OCI-LY1 (cell line): ENCODE measurements around the gene WWC2.

Experiments
- H2AFZ ChIP-seq: fragments of 200-600 bp; sonication (generic), shearing (Covaris generic); 2 replicates; pipeline ENCODE4 v1.6.0; 2014; ENCODE audit warnings: antibody characterized with exemption, mild to moderate bottlenecking, low read length
- H3F3A ChIP-seq: fragments of 200-600 bp; sonication (generic), shearing (Covaris generic); 2 replicates; pipeline ENCODE4 v1.6.0; 2014; ENCODE audit warnings: mild to moderate bottlenecking, antibody characterized with exemption, low read length, moderate library complexity; ENCODE audit not compliant: insufficient read depth
- H3K27ac ChIP-seq: fragments of 200-600 bp; sonication (generic); 2 replicates; pipeline ENCODE4 v1.5.1; 2014; ENCODE audit warnings: low read length, mixed run types, mild to moderate bottlenecking, low read depth; ENCODE audit not compliant: poor library complexity, severe bottlenecking
- H3K27me3 ChIP-seq: fragments of 200-600 bp; sonication (generic); 2 replicates; pipeline ENCODE4 v1.6.0; 2014; ENCODE audit warnings: antibody characterized with exemption, mild to moderate bottlenecking, low read length, moderate library complexity; ENCODE audit not compliant: insufficient read depth
- H3K36me3 ChIP-seq: fragments of 200-600 bp; sonication (generic); 2 replicates; pipeline ENCODE4 v1.6.1; 2014; ENCODE audit warnings: mild to moderate bottlenecking, antibody characterized with exemption, low read length, moderate library complexity, mixed read lengths; ENCODE audit not compliant: insufficient read depth
- H3K4me1 ChIP-seq: fragments of 200-600 bp; sonication (generic); 2 replicates; pipeline ENCODE4 v1.5.1; 2014; ENCODE audit warnings: mild to moderate bottlenecking, low read length, moderate library complexity; ENCODE audit not compliant: insufficient read depth, severe bottlenecking
- H3K4me2 ChIP-seq: fragments of 200-600 bp; sonication (generic), shearing (Covaris generic); 2 replicates; pipeline ENCODE4 v1.6.1; 2014; ENCODE audit warnings: low read length
- H3K4me3 ChIP-seq: fragments of 200-600 bp; sonication (generic); 2 replicates; pipeline ENCODE4 v1.5.1; 2014; ENCODE audit warnings: low read length, low read depth, mild to moderate bottlenecking, mixed read lengths; ENCODE audit not compliant: poor library complexity, severe bottlenecking
- H3K79me2 ChIP-seq: fragments of 200-600 bp; shearing (Covaris generic); 2 replicates; pipeline ENCODE4 v1.6.1; 2016; ENCODE audit warnings: mixed run types, low read length, mixed read lengths; ENCODE audit not compliant: insufficient read depth
- H3K9ac ChIP-seq: fragments of 200-600 bp; sonication (generic), shearing (Covaris generic); 2 replicates; pipeline ENCODE4 v1.6.1; 2014; ENCODE audit warnings: mild to moderate bottlenecking, low read length, mixed read lengths
- H3K9me2 ChIP-seq: fragments of 200-600 bp; sonication (generic), shearing (Covaris generic); 2 replicates; pipeline ENCODE4 v1.6.1; 2014; ENCODE audit warnings: low read depth, mild to moderate bottlenecking, low read length, mixed read lengths
- H3K9me3 ChIP-seq: fragments of 200-600 bp; shearing (Covaris generic); 2 replicates; pipeline ENCODE4 v1.6.1; 2014; ENCODE audit warnings: low read length, mixed read lengths
- H4K20me1 ChIP-seq: fragments of 200-600 bp; sonication (generic), shearing (Covaris generic); 2 replicates; pipeline ENCODE4 v1.6.0; 2016; ENCODE audit warnings: mild to moderate bottlenecking, low read length; ENCODE audit not compliant: insufficient read depth
- EZH2 ChIP-seq: fragments of 200-600 bp; sonication (generic), shearing (Covaris generic); IDR thresholded peaks from 2 replicates; pipeline ENCODE4 v1.8.0; 2017; ENCODE audit warnings: borderline replicate concordance, mixed run types, mild to moderate bottlenecking, antibody characterized with exemption, low read length, moderate library complexity, mixed read lengths
- TF ChIP-seq, protein P1 (sequence below): fragments of 200-600 bp; sonication (generic), shearing (Covaris generic); IDR thresholded peaks from 2 replicates; pipeline ENCODE4 v1.5.1; 2017; ENCODE audit warnings: mild to moderate bottlenecking, antibody characterized with exemption, low read length, moderate library complexity, mixed read lengths

Gene WWC2

DNA sequence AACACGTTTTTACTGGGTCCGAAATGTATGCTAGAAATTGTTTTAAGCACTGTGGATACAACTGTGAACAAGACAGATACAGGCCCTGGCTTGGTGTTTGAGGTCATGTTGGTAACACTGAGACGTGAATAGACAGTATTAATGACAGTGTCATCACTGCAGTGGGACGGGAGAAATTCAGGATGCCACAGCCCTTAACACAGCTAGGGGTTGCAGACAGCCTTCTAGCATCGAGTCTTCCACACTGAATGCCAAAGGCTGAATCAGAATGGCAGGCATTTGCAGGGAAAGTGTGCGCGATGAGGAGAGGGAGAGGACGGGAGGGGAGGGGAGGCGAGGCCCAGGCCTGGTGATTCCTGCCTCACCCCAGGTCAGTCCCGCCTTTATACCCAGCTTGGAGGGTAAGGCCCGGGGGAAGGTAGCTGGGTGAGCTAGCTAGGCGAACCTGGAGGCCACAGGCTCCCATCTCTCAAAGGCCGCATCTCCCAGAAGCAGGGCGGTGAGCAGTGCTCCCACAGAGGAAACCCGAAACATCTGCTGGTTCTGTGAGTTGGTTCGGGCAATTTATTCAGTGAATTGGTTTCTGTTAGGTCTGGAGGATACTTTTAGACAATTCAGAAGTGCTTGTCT is 267.3 kb downstream of the WWC2 start:
- H2AFZ ChIP-seq = no peak overlapping the region
- TF ChIP-seq, protein P1, sequence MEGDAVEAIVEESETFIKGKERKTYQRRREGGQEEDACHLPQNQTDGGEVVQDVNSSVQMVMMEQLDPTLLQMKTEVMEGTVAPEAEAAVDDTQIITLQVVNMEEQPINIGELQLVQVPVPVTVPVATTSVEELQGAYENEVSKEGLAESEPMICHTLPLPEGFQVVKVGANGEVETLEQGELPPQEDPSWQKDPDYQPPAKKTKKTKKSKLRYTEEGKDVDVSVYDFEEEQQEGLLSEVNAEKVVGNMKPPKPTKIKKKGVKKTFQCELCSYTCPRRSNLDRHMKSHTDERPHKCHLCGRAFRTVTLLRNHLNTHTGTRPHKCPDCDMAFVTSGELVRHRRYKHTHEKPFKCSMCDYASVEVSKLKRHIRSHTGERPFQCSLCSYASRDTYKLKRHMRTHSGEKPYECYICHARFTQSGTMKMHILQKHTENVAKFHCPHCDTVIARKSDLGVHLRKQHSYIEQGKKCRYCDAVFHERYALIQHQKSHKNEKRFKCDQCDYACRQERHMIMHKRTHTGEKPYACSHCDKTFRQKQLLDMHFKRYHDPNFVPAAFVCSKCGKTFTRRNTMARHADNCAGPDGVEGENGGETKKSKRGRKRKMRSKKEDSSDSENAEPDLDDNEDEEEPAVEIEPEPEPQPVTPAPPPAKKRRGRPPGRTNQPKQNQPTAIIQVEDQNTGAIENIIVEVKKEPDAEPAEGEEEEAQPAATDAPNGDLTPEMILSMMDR = no peak
- no peak for TF ChIP-seq EZH2
- no peaks in the 10 kb centered on the region for H4K20me1 ChIP-seq
- H3K27ac ChIP-seq = no peak overlapping the region
- H3K9me2 ChIP-seq = no peaks in the 10 kb centered on the region
- no peak overlapping the region for H3K9ac ChIP-seq
- no peak overlapping the region for H3K4me2 ChIP-seq
- H3K79me2 ChIP-seq = no peaks in the 10 kb centered on the region
- H3K27me3 ChIP-seq = no peaks in the 10 kb centered on the region; the same call in 1 of the 2 replicates
- no peaks in the 10 kb centered on the region for H3K4me1 ChIP-seq
- H3K4me3 ChIP-seq = no peak overlapping the region
- no peaks in the 10 kb centered on the region for H3K9me3 ChIP-seq
- H3K36me3 ChIP-seq = no peaks in the 10 kb centered on the region
- no peaks in the 10 kb centered on the region for H3F3A ChIP-seq

DNA sequence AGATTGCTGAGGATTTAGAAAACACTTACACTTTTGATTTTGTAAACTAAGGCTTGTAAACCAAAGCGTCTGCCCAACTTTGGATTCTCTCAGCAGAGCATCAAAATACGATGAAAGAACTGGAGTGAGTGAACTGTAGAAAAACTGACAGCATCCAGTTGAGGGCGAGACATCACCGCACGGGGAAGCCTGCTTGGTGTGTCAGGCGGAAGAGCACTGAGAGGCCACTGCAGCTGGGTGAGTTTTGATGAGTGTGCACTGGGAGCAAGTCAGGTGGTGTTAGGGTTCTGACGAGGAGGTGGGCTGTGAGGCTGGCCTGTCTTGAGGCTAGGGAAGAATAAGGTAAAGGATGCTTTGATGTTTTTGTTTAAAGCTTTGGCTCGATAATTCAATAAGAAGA is 270.0 kb downstream of the WWC2 start:
- TF ChIP-seq, protein P1 = no peak
- no peak for TF ChIP-seq EZH2
- Histone ChIP-seq H3K4me3 (no peak overlapping the region), H2AFZ (no peak overlapping the region), H3K79me2 (no peaks in the 10 kb centered on the region), H3K4me1 (no peaks in the 10 kb centered on the region), H3F3A (no peaks in the 10 kb centered on the region), H3K36me3 (no peaks in the 10 kb centered on the region), H3K27me3 (no peaks in the 10 kb centered on the region; the same call in 1 of the 2 replicates), H3K27ac (no peak overlapping the region), H3K9ac (no peak overlapping the region), H3K9me3 (no peaks in the 10 kb centered on the region), H3K9me2 (no peaks in the 10 kb centered on the region), H4K20me1 (no peaks in the 10 kb centered on the region), H3K4me2 (no peak overlapping the region)
